K562 (cell line): ENCODE data around the gene MBOAT2. TPM values are rescaled to one million over a fixed set of nuclear protein-coding genes. Genes with fewer than 3 reads are reported as not detected.

Experiments used
- ATAC-seq: fragments of 200-7000 bp; cut with Tn5 transposase; 3 replicates; pipeline ENCODE4 v1.9.1; 2020; ENCODE audit warnings: moderate library complexity
- BruUV-seq: library from RNA; stranded (reverse); fragments of 400-500 nt; replicated peaks from 2 replicates; lab custom pipeline; 2021; lab: Mats Ljungman, UMichigan
- CTCF ChIA-PET: fragments of 300-600 bp; formaldehyde crosslinking; extraction: SDS; loops from one replicate; lab custom pipeline; 2021; ENCODE audit warnings: low intra/inter-chr PET ratio; lab: Yijun Ruan, JAX
- POLR2A ChIA-PET: fragments of 300-600, 350-650 bp; sonication (Branson Sonifier 250); formaldehyde crosslinking; extraction: SDS; loops from one replicate; lab custom pipeline; 2021; ENCODE audit warnings: antibody characterized with exemption, inconsistent platforms; lab: Yijun Ruan, JAX
- DNase-seq, 4 experiments: peaks; one replicate each; pipeline versions ENCODE4 v3.0.0 to v3.0.0-alpha.2; 2011 to 2018; ENCODE audit warnings: low spot score in 3 of 4, mixed read lengths in 3 of 4; ENCODE audit errors: extremely low read depth in 1 of 4
- FAIRE-seq: peaks from 2 replicates; lab custom pipeline; 2011; peaks lifted over from hg19 to GRCh38; lab: Jason Lieb, UNC
- H2AFZ ChIP-seq: 2 replicates; pipeline ENCODE4 v1.6.0; 2011; ENCODE audit warnings: low read depth, low read length, control low read depth, inconsistent platforms
- H3K27ac ChIP-seq: fragments of 200-600 bp; 3 replicates; pipeline ENCODE4 v1.8.0; 2011; ENCODE audit warnings: low read depth, mild to moderate bottlenecking, control low read depth, inconsistent platforms, low read length, moderate library complexity, mixed read lengths; ENCODE audit errors: extremely low read depth
- H3K27me3 ChIP-seq, 2 experiments: fragments of 300-600 bp in 1 of 2; 2 replicates in 1 of 2; 3 replicates in 1 of 2; pipeline versions ENCODE4 v1.6.0 to v1.8.0; 2011; ENCODE audit warnings: inconsistent platforms in 2 of 2, low read length in 2 of 2, mild to moderate bottlenecking in 1 of 2, mixed read lengths in 1 of 2, moderate library complexity in 1 of 2; ENCODE audit not compliant: control insufficient read depth in 2 of 2, insufficient read depth in 2 of 2
- H3K36me3 ChIP-seq: fragments of 300-600 bp; 3 replicates; pipeline ENCODE4 v1.8.0; 2011; ENCODE audit warnings: mild to moderate bottlenecking, low read length, inconsistent platforms; ENCODE audit not compliant: control insufficient read depth, insufficient read depth
- H3K4me1 ChIP-seq, 2 experiments: fragments of 200-600 bp in 1 of 2; replicated peaks in 1 of 2; 2 replicates in 1 of 2; 3 replicates in 1 of 2; pipeline versions ENCODE4 v1.5.1 to v1.8.0; 2011; ENCODE audit warnings: inconsistent platforms in 2 of 2, low read length in 2 of 2, mild to moderate bottlenecking in 1 of 2, mixed read lengths in 1 of 2, moderate library complexity in 1 of 2; ENCODE audit not compliant: control insufficient read depth in 2 of 2, insufficient read depth in 2 of 2
- H3K4me2 ChIP-seq: 2 replicates; pipeline ENCODE4 v1.6.1; 2011; ENCODE audit warnings: low read length, control low read depth, inconsistent platforms, mixed read lengths; ENCODE audit not compliant: insufficient read depth
- H3K4me3 ChIP-seq: fragments of 200-600 bp; sonication (generic), shearing (Covaris generic); 2 replicates; pipeline ENCODE4 v1.5.1; 2016; ENCODE audit warnings: control low read depth, inconsistent platforms
- H3K79me2 ChIP-seq: fragments of 200-600 bp; 3 replicates; pipeline ENCODE4 v1.8.0; 2011; ENCODE audit warnings: low read length, inconsistent platforms; ENCODE audit not compliant: control insufficient read depth, insufficient read depth
- H3K9ac ChIP-seq, 2 experiments: 2 replicates each; pipeline versions ENCODE4 v1.6.0 to v1.6.1; 2011; ENCODE audit warnings: low read depth in 2 of 2, low read length in 2 of 2, control low read depth in 1 of 2, inconsistent platforms in 1 of 2, mild to moderate bottlenecking in 1 of 2, mixed read lengths in 1 of 2; ENCODE audit not compliant: insufficient read depth in 1 of 2
- H3K9me1 ChIP-seq: one replicate; pipeline ENCODE4 v1.6.0; 2011; ENCODE audit warnings: inconsistent platforms, mild to moderate bottlenecking, low read length, moderate library complexity; ENCODE audit not compliant: control insufficient read depth, insufficient read depth
- H3K9me3 ChIP-seq: replicated peaks from 2 replicates; pipeline ENCODE4 v1.5.1; 2011; ENCODE audit warnings: low read depth, low read length, inconsistent platforms; ENCODE audit not compliant: control insufficient read depth, insufficient read depth
- H4K20me1 ChIP-seq: replicated peaks from 2 replicates; pipeline ENCODE4 v1.6.1; 2011; ENCODE audit warnings: low read length, inconsistent platforms, mixed read lengths; ENCODE audit not compliant: control insufficient read depth, insufficient read depth
- ETS2 ChIP-seq: IDR thresholded peaks from 2 replicates; pipeline ENCODE4 v1.6.1; 2016; ENCODE audit warnings: borderline replicate concordance, missing genetic modification characterization, mild to moderate bottlenecking, moderate library complexity, missing compliant biosample characterization; ENCODE audit not compliant: poor library complexity, severe bottlenecking
- JUNB ChIP-seq: fragments of 450-650 bp; formaldehyde crosslinking; conservative IDR thresholded peaks from 2 replicates; pipeline ENCODE4 v1.4.0; 2020; ENCODE audit warnings: mild to moderate bottlenecking
- NCOA2 ChIP-seq, 2 experiments: fragments of 450-650 bp; IDR thresholded peaks; 2 replicates each; pipeline ENCODE4 v1.6.1; 2018; ENCODE audit warnings: mild to moderate bottlenecking in 2 of 2, moderate library complexity in 1 of 2; ENCODE audit not compliant: partially characterized antibody in 2 of 2
- SNIP1 ChIP-seq: fragments of 450-650 bp; IDR thresholded peaks from 2 replicates; pipeline ENCODE4 v1.7.1; 2017; ENCODE audit warnings: low read depth, mild to moderate bottlenecking
- ZBTB17 ChIP-seq: fragments of 450-650 bp; formaldehyde crosslinking; IDR thresholded peaks from 2 replicates; pipeline ENCODE4 v1.4.0; 2020; ENCODE audit warnings: mild to moderate bottlenecking
- ZNF217 ChIP-seq: sonication (generic); formaldehyde crosslinking; IDR thresholded peaks from 2 replicates; pipeline ENCODE4 v1.8.0; 2022; ENCODE audit warnings: mild to moderate bottlenecking, missing genetic modification reagents
- ZNF592 ChIP-seq: fragments of 450-650 bp; IDR thresholded peaks from 2 replicates; pipeline ENCODE4 v1.6.1; 2017; ENCODE audit warnings: antibody characterized with exemption, mild to moderate bottlenecking
- WGBS: fragments of 100-300 bp; shearing (Covaris generic); methylation state at CpG from one replicate; pipeline ENCODE4 v1.1.6; 2016; ENCODE audit warnings: low coverage, mixed read lengths; ENCODE audit not compliant: insufficient coverage; ENCODE audit errors: missing lambda C conversion rate; 5-methylcytosine and 5-hydroxymethylcytosine counted together
- in situ Hi-C: fragments of 300-500 bp; cut with MboI; formaldehyde crosslinking; loops from 4 replicates; pipeline ENCODE4 v1.15.0; 2018; ENCODE audit warnings: inconsistent platforms, mixed read lengths
- intact Hi-C: fragments of 100-400 bp; cut with micrococcal nuclease; formaldehyde crosslinking; loops from 2 replicates; pipeline ENCODE4 v1.14.2; 2022
- polyA plus RNA-seq, 8 experiments: library from polyadenylated mRNA; depleted of rRNA in 4 of 8; stranded (reverse) in 5 of 8; unstranded in 3 of 8; fragments of >200 nt; fragmentation: Nextera tagmentation in 2 of 8; fragmentation: Illumina TruSeq in 1 of 8; extraction: Ambion mirVana in 2 of 8; extraction: Trizol in 1 of 8; gene quantifications; 2 replicates each; pipeline versions ENCODE4 v1.2.1 to v1.2.3, GENCODE V29; 2011 to 2014; ENCODE audit warnings: inconsistent platforms in 1 of 8, missing spikeins in 1 of 8
- total RNA-seq, 7 experiments: library from RNA; depleted of rRNA in 6 of 7; stranded (reverse); fragments of >200 nt in 6 of 7; fragmentation: Illumina TruSeq in 2 of 7; extraction: Trizol in 2 of 7; gene quantifications; 2 replicates each; pipeline versions ENCODE4 v1.2.1 to v1.2.3, GENCODE V29; 2011 to 2021; ENCODE audit warnings: low replicate concordance in 1 of 7
- TF ChIP-seq, protein P1 (sequence below): fragments of 450-650 bp; IDR thresholded peaks from one replicate; pipeline ENCODE4 v1.6.1; 2018; ENCODE audit warnings: mild to moderate bottlenecking, moderate library complexity; ENCODE audit not compliant: partially characterized antibody
- TF ChIP-seq, protein P2 (sequence below): sonication (generic); formaldehyde crosslinking; IDR thresholded peaks from 2 replicates; pipeline ENCODE4 v1.8.0; 2022; ENCODE audit warnings: mild to moderate bottlenecking, low read depth, missing genetic modification reagents

The MBOAT2 gene
- total and polyA plus RNA-seq, 9 of the 15 experiments (the other 6 are each of a cell fraction or from before 2014, with no cell fraction given), result 8.4 to 122 (median 27.6) TPM

DNA sequence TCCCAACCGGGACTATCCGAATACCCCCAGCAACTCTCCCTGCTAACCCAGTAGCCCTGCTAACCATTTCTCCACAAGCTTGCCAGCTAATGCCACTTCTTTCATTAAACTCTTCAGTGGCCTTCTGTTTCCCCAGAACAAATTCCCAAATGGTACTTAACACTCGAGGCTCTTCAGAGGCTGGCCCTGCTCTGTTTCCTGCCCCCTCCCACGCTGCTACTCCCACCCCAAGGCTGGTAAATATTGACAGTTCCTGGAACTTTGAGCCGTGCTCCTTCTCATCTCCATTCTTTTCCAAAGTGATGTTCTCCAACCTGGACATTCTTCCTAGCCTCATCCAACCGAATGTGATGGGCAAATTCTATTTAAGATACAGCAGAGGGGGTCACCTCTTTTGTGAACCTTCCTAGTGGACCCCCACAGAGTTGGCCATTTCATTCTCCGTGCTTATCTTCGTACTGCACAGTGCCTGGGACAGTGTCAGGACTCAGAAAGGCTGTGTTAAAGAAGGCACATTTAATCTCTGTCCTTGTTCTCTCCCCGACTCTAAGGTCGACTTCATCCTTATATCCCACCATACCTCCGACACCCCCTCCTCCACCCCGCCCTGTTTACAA, 162.9 kb downstream of the MBOAT2 start (continued):
- TF ChIP-seq ZNF592, result 0 out of 2 replicates have a peak, but pooled peaks have one; percentile 39
- no peak for TF ChIP-seq ZBTB17 (CRISPR knock-in tag)

GRCh38 chr2:8839189-8839965, 164.1 kb downstream of the MBOAT2 start:
- intact Hi-C loops, result no loop called here
- H3K79me2 ChIP-seq, result peaks cover 30% of the 10 kb centered on the region
- H3K4me2 ChIP-seq, result no peak overlapping the region
- in situ Hi-C loops, result no loop called here
- no peak for FAIRE-seq
- peaks cover 8 to 24% of the 10 kb centered on the region in 2 experiments; a peak in 4 of 5 replicates for H3K4me1 ChIP-seq
- no peak overlapping the region for H2AFZ ChIP-seq
- no peak overlapping the region for H3K9ac ChIP-seq
- no peak overlapping the region for H3K27ac ChIP-seq
- ATAC-seq, result no peak
- CTCF ChIA-PET, result no interaction called here
- no peak for DNase-seq
- POLR2A ChIA-PET, result interaction anchor here (0.6 kb wide), 1 partner anchor 166 kb away, joined by 4 read pairs; no protein-coding TSS in a partner anchor
- H3K36me3 ChIP-seq, result no peaks in the 10 kb centered on the region
- no peaks in the 10 kb centered on the region for H3K27me3 ChIP-seq
- H3K4me3 ChIP-seq, result no peak overlapping the region
- 29% methylated on average over 2 of the region's 5 CpGs for WGBS
- H3K9me1 ChIP-seq, result peaks cover under 1% of the 10 kb centered on the region
- no peaks in the 10 kb centered on the region for H3K9me3 ChIP-seq
- BruUV-seq, result no TSS peak
- H4K20me1 ChIP-seq, result no peaks in the 10 kb centered on the region
- no peak for TF ChIP-seq SNIP1
- TF ChIP-seq, protein P1, sequence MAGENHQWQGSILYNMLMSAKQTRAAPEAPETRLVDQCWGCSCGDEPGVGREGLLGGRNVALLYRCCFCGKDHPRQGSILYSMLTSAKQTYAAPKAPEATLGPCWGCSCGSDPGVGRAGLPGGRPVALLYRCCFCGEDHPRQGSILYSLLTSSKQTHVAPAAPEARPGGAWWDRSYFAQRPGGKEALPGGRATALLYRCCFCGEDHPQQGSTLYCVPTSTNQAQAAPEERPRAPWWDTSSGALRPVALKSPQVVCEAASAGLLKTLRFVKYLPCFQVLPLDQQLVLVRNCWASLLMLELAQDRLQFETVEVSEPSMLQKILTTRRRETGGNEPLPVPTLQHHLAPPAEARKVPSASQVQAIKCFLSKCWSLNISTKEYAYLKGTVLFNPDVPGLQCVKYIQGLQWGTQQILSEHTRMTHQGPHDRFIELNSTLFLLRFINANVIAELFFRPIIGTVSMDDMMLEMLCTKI, result no peak
- no peak for TF ChIP-seq NCOA2 (IDR thresholded peaks at IDR 0.05; ENCODE audit: partially characterized antibody in 2 of 2)
- TF ChIP-seq JUNB (CRISPR knock-in tag), result no peak
- TF ChIP-seq, protein P2, sequence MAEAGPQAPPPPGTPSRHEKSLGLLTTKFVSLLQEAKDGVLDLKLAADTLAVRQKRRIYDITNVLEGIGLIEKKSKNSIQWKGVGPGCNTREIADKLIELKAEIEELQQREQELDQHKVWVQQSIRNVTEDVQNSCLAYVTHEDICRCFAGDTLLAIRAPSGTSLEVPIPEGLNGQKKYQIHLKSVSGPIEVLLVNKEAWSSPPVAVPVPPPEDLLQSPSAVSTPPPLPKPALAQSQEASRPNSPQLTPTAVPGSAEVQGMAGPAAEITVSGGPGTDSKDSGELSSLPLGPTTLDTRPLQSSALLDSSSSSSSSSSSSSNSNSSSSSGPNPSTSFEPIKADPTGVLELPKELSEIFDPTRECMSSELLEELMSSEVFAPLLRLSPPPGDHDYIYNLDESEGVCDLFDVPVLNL (CRISPR knock-in tag), result no peak
- no peak for TF ChIP-seq ETS2 (tag)
- no peak for TF ChIP-seq ZNF217 (CRISPR knock-in tag)
